Measurements from ENCODE around the gene SLMAP. TPM values are rescaled to one million over a fixed set of nuclear protein-coding genes. Genes with fewer than 3 reads are reported as not detected.

SLMAP gene
- total and polyA plus RNA-seq, 2 donors = 242 to 559 TPM

DNA sequence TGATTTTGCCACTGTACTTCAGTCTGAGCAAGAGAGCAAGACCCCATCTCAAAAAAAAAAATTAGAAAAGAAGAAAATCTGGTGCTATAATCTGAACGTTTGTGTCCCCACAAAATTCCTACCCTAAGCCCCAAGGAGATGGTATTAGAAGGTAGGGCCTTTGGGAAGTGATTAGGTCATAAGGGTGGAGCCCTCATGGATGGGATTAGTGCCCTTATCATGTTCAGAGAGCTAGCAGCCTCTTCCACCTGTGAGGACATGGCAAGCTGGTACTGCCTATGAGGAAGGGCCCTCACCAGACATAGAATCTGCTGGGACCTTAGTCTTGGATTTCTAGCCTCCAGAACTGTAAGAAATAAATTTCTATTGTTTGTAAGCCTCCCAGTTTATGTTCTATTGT is 201.7 kb downstream of the SLMAP start:
- Histone ChIP-seq H3K36me3 (ENCODE audit: insufficient read depth) (no peaks in the 10 kb centered on the region), H3K4me3 (ENCODE audit: low read depth, low read length) (no peak overlapping the region), H3K4me1 (ENCODE audit: insufficient read depth) (peaks cover 3% of the 10 kb centered on the region), H3K27ac (ENCODE audit: low read depth) (no peak overlapping the region)
- DNase-seq (ENCODE audit: extremely low spot score) = no peak
- WGBS = 94% methylated on average over 1 of the region's 1 CpG

- Histone ChIP-seq H3K36me3 (ENCODE audit: insufficient read depth) (no peaks in the 10 kb centered on the region), H3K4me3 (ENCODE audit: low read depth, low read length) (no peak overlapping the region), H3K27ac (ENCODE audit: low read depth) (peak overlapping the region; percentile 85), H3K4me1 (ENCODE audit: insufficient read depth) (peaks cover 3% of the 10 kb centered on the region)
- DNase-seq (ENCODE audit: extremely low spot score) = no peak
- 51% methylated on average over 13 of the region's 13 CpGs for WGBS
Measured at GRCh38 chr3:57958642-57959422, 202.7 kb downstream of the SLMAP start.

- WGBS = 16% methylated on average over 19 of the region's 19 CpGs
- Histone ChIP-seq H3K4me1 (ENCODE audit: insufficient read depth) (peaks cover 3% of the 10 kb centered on the region), H3K27ac (ENCODE audit: low read depth) (peak overlapping the region; percentile 85), H3K4me3 (ENCODE audit: low read depth, low read length) (no peak overlapping the region), H3K36me3 (ENCODE audit: insufficient read depth) (no peaks in the 10 kb centered on the region)
- DNase-seq (ENCODE audit: extremely low spot score) = no peak
Measured at GRCh38 chr3:57959423-57960173, 203.5 kb downstream of the SLMAP start.

DNA sequence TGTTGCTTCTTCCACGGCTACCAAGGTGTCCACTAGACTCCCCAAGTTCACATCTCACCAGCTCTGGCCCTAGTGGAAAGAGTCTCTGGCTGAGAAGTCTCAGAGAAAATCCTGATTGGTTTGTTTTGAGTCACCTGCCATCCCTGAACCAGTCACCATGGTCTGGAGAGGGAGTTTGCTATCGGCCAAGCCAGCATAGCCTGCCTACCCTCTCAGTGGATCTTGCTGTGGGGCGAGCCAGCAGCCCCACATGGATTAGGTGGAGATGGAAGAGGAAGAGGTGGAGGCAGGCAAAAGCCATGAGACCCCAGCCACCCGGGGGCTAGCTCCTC is 204.0 kb downstream of the SLMAP start:
- Histone ChIP-seq H3K4me3 (ENCODE audit: low read depth, low read length) (no peak overlapping the region), H3K4me1 (ENCODE audit: insufficient read depth) (peaks cover 3% of the 10 kb centered on the region), H3K27ac (ENCODE audit: low read depth) (peak overlapping the region; percentile 61), H3K36me3 (ENCODE audit: insufficient read depth) (no peaks in the 10 kb centered on the region)
- DNase-seq (ENCODE audit: extremely low spot score) = no peak
- 43% methylated on average over 4 of the region's 4 CpGs for WGBS

- Histone ChIP-seq H3K27ac (ENCODE audit: low read depth) (no peak overlapping the region), H3K4me1 (ENCODE audit: insufficient read depth) (peaks cover 3% of the 10 kb centered on the region)
- WGBS = 76% methylated on average over 21 of the region's 21 CpGs
Measured at GRCh38 chr3:57961177-57961827, 205.2 kb downstream of the SLMAP start.

GRCh38 chr3:57961828-57962447 is 205.8 kb downstream of the SLMAP start:
- Histone ChIP-seq H3K4me3 (ENCODE audit: low read depth, low read length) (no peak overlapping the region), H3K36me3 (ENCODE audit: insufficient read depth) (no peaks in the 10 kb centered on the region), H3K4me1 (ENCODE audit: insufficient read depth) (peaks cover 1% of the 10 kb centered on the region), H3K27ac (ENCODE audit: low read depth) (no peak overlapping the region)
- 69% methylated on average over 5 of the region's 5 CpGs for WGBS
- DNase-seq (ENCODE audit: extremely low spot score) = no peak

More at GRCh38 chr3:57961177-57961827, 205.2 kb downstream of the SLMAP start:
- DNase-seq (ENCODE audit: extremely low spot score) = no peak
- no peak overlapping the region for H3K4me3 ChIP-seq (ENCODE audit: low read depth, low read length)
- H3K36me3 ChIP-seq (ENCODE audit: insufficient read depth) = no peaks in the 10 kb centered on the region

- Histone ChIP-seq H3K4me1 (ENCODE audit: insufficient read depth) (peaks cover 1% of the 10 kb centered on the region), H3K4me3 (ENCODE audit: low read depth, low read length) (no peak overlapping the region), H3K27ac (ENCODE audit: low read depth) (no peak overlapping the region), H3K36me3 (ENCODE audit: insufficient read depth) (no peaks in the 10 kb centered on the region)
- 91% methylated on average over 6 of the region's 6 CpGs for WGBS
- DNase-seq (ENCODE audit: extremely low spot score) = no peak
Measured at GRCh38 chr3:57962448-57962834, 206.3 kb downstream of the SLMAP start.

DNA sequence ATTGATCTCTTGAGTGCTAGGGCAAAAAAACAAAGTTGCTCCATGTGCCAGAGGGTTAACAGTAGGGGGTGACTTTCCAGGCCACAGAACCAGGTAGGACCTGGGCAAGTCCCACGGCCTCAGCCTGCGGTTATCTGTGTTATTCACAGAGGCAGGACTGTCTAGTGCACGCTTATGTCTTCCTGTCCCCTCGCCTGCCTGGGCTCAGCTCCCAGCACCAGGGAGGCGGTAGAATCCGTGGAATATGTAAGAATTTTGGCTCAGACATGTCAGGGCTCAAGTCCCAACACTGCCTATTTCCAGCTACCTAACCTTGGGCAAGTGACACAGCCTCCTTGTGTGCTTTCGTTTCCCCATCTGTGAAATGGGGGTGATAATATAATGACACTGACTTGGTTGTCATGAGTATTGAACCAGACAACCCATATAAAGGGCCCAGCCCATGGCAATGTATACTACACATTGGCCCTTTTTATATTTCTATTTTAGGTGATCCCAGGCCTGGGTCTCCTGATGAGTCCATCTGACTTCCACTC is 207.8 kb downstream of the SLMAP start:
- H3K4me1 ChIP-seq (ENCODE audit: insufficient read depth) = no peaks in the 10 kb centered on the region
- WGBS = 39% methylated on average over 7 of the region's 7 CpGs
- DNase-seq (ENCODE audit: extremely low spot score) = no peak
- H3K36me3 ChIP-seq (ENCODE audit: insufficient read depth) = no peaks in the 10 kb centered on the region
- H3K4me3 ChIP-seq (ENCODE audit: low read depth, low read length) = no peak overlapping the region
- H3K27ac ChIP-seq (ENCODE audit: low read depth) = no peak overlapping the region

GRCh38 chr3:57966829-57967228 is 210.7 kb downstream of the SLMAP start:
- WGBS = 28% methylated on average over 4 of the region's 4 CpGs
- Histone ChIP-seq H3K4me1 (ENCODE audit: insufficient read depth) (no peaks in the 10 kb centered on the region), H3K36me3 (ENCODE audit: insufficient read depth) (no peaks in the 10 kb centered on the region), H3K27ac (ENCODE audit: low read depth) (no peak overlapping the region), H3K4me3 (ENCODE audit: low read depth, low read length) (no peak overlapping the region)
- DNase-seq (ENCODE audit: extremely low spot score) = no peak

- DNase-seq (ENCODE audit: extremely low spot score) = no peak
- Histone ChIP-seq H3K27ac (ENCODE audit: low read depth) (no peak overlapping the region), H3K36me3 (ENCODE audit: insufficient read depth) (no peaks in the 10 kb centered on the region), H3K4me3 (ENCODE audit: low read depth, low read length) (no peak overlapping the region), H3K4me1 (ENCODE audit: insufficient read depth) (no peaks in the 10 kb centered on the region)
- WGBS = 66% methylated on average over 9 of the region's 9 CpGs
Measured at GRCh38 chr3:57967590-57967989, 211.5 kb downstream of the SLMAP start.

DNA sequence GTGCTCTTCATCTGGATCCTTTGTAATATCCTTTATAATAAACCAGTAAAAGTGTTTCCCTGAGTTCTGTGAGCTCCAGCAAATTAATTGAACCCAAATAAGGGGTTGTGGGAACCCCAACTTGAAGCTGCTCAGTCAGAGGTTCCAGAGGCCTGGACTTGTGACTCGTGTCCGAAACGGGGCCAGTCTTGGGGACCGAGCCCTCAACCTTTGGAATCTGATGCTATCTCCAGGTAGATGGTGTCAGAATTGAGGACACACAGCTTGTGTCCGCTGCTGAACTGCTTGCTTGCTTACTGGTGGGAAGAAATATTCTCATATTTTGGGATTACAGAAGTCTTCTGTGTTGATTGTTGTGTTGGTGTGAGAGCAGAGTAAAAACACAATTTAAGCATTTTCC is 212.4 kb downstream of the SLMAP start:
- DNase-seq (ENCODE audit: extremely low spot score) = no peak
- Histone ChIP-seq H3K27ac (ENCODE audit: low read depth) (no peak overlapping the region), H3K36me3 (ENCODE audit: insufficient read depth) (no peaks in the 10 kb centered on the region), H3K4me1 (ENCODE audit: insufficient read depth) (no peaks in the 10 kb centered on the region), H3K4me3 (ENCODE audit: low read depth, low read length) (no peak overlapping the region)
- WGBS = 97% methylated on average over 5 of the region's 5 CpGs

- peak overlapping the region; percentile 44 for H3K27ac ChIP-seq (ENCODE audit: low read depth)
Measured at GRCh38 chr3:57971975-57972374, 215.9 kb downstream of the SLMAP start.

GRCh38 chr3:57972531-57973111 is 216.5 kb downstream of the SLMAP start:
- DNase-seq (ENCODE audit: extremely low spot score) = no peak
- 51% methylated on average over 9 of the region's 9 CpGs for WGBS
- Histone ChIP-seq H3K36me3 (ENCODE audit: insufficient read depth) (no peaks in the 10 kb centered on the region), H3K4me3 (ENCODE audit: low read depth, low read length) (no peak overlapping the region), H3K4me1 (ENCODE audit: insufficient read depth) (no peaks in the 10 kb centered on the region), H3K27ac (ENCODE audit: low read depth) (no peak overlapping the region)

More at GRCh38 chr3:57971975-57972374, 215.9 kb downstream of the SLMAP start:
- Histone ChIP-seq H3K4me1 (ENCODE audit: insufficient read depth) (no peaks in the 10 kb centered on the region), H3K4me3 (ENCODE audit: low read depth, low read length) (no peak overlapping the region), H3K36me3 (ENCODE audit: insufficient read depth) (no peaks in the 10 kb centered on the region)
- DNase-seq (ENCODE audit: extremely low spot score) = no peak
- 59% methylated on average over 4 of the region's 4 CpGs for WGBS
